ENCODE results near the gene STMN1.

DNA sequence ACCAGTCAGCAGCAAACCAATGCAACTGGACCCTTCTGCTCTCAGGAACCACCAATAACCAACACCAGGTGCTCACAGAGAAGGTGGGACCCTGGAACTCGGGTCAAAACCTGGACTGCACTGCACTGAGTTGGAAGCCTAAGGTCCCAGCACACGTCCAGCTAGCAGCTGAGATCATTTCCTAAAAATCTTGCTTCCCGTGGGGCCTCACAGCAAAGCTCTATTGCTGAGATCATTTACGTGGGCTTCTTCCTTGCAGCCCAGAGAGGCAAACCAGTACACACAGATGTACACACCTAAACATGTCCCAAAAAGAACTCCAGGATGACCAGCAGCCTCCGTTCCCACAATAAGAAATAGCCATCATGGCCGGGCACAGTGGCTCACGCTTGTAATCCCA, 22.8 kb upstream of the STMN1 start:
- TF ChIP-seq, protein P1, sequence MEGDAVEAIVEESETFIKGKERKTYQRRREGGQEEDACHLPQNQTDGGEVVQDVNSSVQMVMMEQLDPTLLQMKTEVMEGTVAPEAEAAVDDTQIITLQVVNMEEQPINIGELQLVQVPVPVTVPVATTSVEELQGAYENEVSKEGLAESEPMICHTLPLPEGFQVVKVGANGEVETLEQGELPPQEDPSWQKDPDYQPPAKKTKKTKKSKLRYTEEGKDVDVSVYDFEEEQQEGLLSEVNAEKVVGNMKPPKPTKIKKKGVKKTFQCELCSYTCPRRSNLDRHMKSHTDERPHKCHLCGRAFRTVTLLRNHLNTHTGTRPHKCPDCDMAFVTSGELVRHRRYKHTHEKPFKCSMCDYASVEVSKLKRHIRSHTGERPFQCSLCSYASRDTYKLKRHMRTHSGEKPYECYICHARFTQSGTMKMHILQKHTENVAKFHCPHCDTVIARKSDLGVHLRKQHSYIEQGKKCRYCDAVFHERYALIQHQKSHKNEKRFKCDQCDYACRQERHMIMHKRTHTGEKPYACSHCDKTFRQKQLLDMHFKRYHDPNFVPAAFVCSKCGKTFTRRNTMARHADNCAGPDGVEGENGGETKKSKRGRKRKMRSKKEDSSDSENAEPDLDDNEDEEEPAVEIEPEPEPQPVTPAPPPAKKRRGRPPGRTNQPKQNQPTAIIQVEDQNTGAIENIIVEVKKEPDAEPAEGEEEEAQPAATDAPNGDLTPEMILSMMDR (IDR thresholded peaks at IDR 0.05): no peak
- TF ChIP-seq RFX5 (IDR thresholded peaks at IDR 0.05) (no peak), PHF8 (IDR thresholded peaks at IDR 0.05; ENCODE audit: borderline replicate concordance, low read depth) (no peak), POLR2A (IDR thresholded peaks at IDR 0.05; ENCODE audit: low read length) (no peak), KDM5A (IDR thresholded peaks at IDR 0.05) (no peak), ZFP36 (IDR thresholded peaks at IDR 0.05; ENCODE audit: borderline replicate concordance, partially characterized antibody) (no peak), RAD21 (conservative IDR thresholded peaks at IDR 0.05 in 1 of 2, IDR thresholded peaks at IDR 0.05 in 1 of 2) (no peak)
- TF ChIP-seq, protein P2, sequence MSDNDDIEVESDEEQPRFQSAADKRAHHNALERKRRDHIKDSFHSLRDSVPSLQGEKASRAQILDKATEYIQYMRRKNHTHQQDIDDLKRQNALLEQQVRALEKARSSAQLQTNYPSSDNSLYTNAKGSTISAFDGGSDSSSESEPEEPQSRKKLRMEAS (IDR thresholded peaks at IDR 0.05): no peak

All from A549 (cell line).